HG02763 (cell line): ENCODE data around the gene NUP210.
A peak's percentile ranks its signal among the peaks of the same experiment; 100 is the strongest.

ENCODE experiments used
- ATAC-seq: cut with Tn5 transposase; IDR thresholded peaks from one replicate; pipeline ENCODE4 v1.9.1; 2021; ENCODE audit warnings: mild to moderate bottlenecking, moderate library complexity; ENCODE audit not compliant: unreplicated experiment

The NUP210 gene

DNA sequence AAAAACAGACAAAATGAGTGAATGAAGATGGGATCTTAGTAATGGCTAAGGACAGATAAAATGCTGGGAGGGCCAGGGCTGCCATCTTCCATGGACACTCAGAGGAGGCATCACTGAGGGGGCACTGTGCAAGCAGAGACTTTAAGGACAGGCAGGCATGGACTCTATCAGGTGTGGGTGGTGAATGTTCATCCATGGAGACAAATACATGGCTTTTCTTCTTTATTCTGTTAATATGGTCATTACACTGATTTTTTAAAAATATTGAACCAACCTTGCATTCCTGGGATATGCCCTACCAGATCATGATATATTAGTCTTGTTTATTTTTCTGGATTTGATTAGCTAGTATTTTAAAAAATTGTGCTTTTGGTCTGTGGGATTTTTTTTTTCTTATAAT lies 12.2 kb downstream of the NUP210 start:
- no peak for ATAC-seq

DNA sequence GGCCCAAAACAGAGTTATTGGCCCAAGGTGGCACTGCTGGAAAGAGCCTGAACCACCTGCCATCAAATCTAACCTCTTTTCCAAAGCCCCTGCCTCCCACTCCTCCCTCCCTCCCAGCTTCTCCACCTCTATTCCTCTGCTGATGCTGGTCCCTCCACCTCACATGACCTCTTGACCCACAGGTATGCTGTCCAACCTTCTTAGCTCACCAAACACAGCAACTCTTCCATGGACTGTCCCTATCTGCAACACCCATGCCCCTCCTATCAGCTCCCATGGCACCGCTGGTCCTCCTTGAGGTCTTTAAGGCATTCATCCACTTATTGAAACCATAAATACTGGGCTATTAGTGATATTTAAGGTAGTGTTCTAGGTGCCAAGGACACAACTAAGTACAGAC lies 12.6 kb downstream of the NUP210 start:
- no peak for ATAC-seq

GRCh38 chr3:13406190-13406589 lies 13.9 kb downstream of the NUP210 start:
- ATAC-seq: no peak

- ATAC-seq: no peak
Measured at GRCh38 chr3:13405614-13406013, 14.5 kb downstream of the NUP210 start.

GRCh38 chr3:13404626-13405452 lies 15.3 kb downstream of the NUP210 start:
- no peak for ATAC-seq

- ATAC-seq: no peak
Measured at GRCh38 chr3:13403847-13404246, 16.3 kb downstream of the NUP210 start.

- ATAC-seq: no peak
Measured at GRCh38 chr3:13403213-13403819, 16.8 kb downstream of the NUP210 start.

DNA sequence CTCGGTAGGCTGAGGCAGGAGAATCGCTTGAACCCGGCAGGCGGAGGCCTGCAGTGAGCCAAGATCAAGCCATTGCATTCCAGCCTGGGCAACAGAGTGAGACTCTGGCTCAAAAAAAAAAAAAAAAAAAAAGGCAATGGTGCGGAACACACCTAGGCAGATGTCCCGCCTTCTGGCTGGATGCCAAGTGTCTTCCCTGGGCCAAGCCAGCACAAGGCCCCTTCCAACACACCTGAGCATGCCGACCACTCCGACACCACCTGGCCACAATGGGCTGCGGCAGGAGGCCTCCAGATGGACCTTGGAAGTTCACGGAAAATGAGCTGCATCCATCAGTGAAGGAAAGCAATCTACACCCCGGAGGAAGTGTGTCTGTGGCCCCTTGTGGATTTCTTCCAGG lies 19.0 kb downstream of the NUP210 start:
- no peak for ATAC-seq

DNA sequence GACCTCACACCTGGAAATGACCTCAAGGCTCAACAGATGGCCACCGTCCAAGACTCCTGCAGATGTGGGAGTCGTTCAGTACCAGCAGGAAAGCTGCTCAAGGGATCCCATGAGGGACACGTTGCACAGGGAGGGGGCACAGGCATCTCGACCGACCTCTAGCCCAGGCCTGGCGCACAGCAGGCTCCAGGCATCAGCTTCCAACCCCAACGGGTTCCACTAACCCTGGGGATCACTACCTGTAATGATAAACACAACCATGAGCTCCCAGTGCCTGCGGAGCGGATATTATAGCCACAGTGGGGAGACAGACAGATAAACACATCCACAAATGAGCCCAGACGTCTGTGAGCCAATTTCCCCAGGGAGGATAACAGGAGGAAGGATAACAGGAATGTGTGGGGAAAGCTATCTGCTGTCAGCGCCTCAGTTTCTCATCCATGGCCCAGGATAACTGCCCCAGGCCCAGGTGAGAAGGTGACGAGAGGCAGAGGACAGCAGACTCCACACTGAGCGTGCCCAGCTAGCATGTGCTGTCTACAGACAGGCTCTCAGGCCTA lies 19.9 kb downstream of the NUP210 start:
- no peak for ATAC-seq

DNA sequence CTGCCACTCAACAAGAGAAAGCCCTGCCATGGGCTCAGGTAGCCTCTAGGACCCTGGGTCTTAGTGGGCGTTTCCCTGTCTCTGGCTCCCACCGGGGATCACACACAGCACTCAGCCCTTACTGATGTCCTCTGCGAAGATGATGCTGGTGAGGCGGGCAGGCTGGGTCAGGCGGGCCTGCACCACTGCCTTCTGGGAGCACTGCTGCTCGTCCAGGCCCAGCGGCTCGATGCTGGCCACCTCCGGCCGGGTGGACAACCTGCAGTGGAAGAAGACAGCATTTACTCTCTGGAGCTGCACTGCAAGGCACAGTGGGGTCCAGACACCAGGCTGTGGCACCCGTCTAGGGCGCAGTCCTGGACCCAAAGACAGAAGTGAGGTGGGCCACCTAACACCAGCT lies 20.5 kb downstream of the NUP210 start:
- no peak for ATAC-seq

- ATAC-seq: no peak
Measured at GRCh38 chr3:13397316-13397715, 22.8 kb downstream of the NUP210 start.

GRCh38 chr3:13394363-13394762 lies 25.8 kb downstream of the NUP210 start:
- ATAC-seq: no peak

GRCh38 chr3:13393427-13394360 lies 26.4 kb downstream of the NUP210 start:
- no peak for ATAC-seq

DNA sequence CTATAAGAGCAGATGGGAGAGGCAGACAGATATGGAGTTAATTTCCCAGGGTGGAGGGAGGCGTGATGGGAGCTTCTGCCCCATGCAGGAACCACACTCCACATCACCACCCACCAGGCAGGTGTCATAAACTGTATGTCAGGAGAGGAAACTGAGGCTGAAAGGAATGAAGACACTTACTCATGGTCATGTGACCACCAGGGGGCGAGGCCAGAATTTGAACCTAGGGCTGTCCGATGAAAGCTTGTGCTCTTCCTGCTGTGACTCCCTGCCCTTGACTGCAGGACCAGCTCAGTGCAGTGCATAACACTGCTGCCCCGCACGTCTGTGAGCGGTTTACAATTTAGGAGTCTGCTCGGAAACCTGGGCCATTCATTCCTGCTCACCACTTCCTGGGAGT lies 28.8 kb downstream of the NUP210 start:
- ATAC-seq: no peak

GRCh38 chr3:13389378-13389777 lies 30.7 kb downstream of the NUP210 start:
- ATAC-seq: no peak

- ATAC-seq: no peak
Measured at GRCh38 chr3:13388816-13389215, 31.3 kb downstream of the NUP210 start.

DNA sequence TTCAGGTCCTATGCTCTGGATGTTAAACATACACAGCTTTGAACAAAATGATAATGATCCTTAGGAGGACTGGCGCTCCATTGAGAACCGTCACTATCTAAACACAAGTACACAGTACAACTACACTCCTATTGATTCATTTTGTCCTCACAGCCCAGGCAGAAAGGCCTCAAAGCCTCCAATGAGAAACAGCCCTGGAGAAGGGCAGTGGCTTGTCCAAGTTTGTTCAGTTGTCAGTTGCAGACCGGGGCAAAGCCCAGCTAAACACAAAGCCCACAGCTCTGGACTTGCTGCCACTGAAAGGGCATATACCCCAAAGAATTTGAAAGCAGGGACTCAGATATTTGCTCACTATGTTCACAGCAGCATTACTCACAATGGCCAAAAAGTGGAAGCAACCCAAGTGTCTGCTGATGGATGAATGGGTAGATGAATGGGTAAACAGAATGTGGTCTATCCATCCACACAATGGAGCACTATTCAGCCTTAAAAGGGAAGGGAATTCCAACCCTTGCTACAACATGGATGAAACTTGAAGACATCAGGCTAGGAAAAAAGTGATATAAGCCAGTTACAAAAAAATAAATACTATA lies 34.7 kb downstream of the NUP210 start:
- no peak for ATAC-seq

- no peak for ATAC-seq
Measured at GRCh38 chr3:13380971-13381370, 39.2 kb downstream of the NUP210 start.

- no peak for ATAC-seq
Measured at GRCh38 chr3:13379201-13379830, 40.8 kb downstream of the NUP210 start.

- ATAC-seq: peak; percentile 50
Measured at GRCh38 chr3:13378155-13378554, 42.0 kb downstream of the NUP210 start.
